Right ventricle myocardium inferior (tissue), 1 donor: ENCODE results near the gene PRTFDC1. TPM values are rescaled to one million over a fixed set of nuclear protein-coding genes. Genes with fewer than 3 reads are reported as not detected.

ENCODE experiments used
- ATAC-seq: fragments of 200-7000 bp; cut with Tn5 transposase; one replicate; pipeline ENCODE4 v1.9.1; 2020; ENCODE audit warnings: mild to moderate bottlenecking, moderate library complexity
- DNase-seq: peaks from one replicate; pipeline ENCODE4 v3.0.0; 2021; ENCODE audit errors: missing footprints
- intact Hi-C: fragments of 100-400 bp; cut with DNase I; formaldehyde crosslinking; loops from one replicate; pipeline ENCODE4 v1.11.0; 2022
- total RNA-seq: library from RNA; stranded (reverse); fragmentation: NEBNext Ultra II Directional; extraction: Animal tissue kit (Norgen Biotek cat#: 25700); gene quantifications from one replicate; pipeline ENCODE4 v1.2.1, GENCODE V29; 2021
- donor health status: DM: no; HTN: yes; CAD: no; lungs with severe emphysema.

Gene PRTFDC1
- total RNA-seq, 1 donor from 2014 or later = 7.1 TPM

DNA sequence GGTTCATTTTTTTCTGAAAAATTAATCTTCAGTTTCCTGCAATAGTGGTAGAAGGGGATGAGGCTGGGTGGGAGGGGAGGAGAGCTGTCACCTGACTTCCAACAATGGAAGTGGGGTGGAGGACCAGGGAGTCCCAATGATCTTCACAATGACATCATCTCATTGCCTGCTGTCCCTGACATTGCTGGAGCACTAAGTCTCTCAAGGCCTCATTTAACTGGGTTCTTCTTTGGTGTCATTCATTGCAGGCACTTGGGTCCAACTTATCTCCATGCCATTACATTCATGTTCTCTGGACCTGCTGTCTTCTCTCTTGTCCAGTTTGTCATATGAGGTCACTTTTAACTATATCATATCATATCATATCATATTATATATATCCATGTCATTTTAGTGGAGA lies 34.4 kb downstream of the PRTFDC1 start:
- no peak for DNase-seq
- intact Hi-C loops = no loop called here
- no peak for ATAC-seq

DNA sequence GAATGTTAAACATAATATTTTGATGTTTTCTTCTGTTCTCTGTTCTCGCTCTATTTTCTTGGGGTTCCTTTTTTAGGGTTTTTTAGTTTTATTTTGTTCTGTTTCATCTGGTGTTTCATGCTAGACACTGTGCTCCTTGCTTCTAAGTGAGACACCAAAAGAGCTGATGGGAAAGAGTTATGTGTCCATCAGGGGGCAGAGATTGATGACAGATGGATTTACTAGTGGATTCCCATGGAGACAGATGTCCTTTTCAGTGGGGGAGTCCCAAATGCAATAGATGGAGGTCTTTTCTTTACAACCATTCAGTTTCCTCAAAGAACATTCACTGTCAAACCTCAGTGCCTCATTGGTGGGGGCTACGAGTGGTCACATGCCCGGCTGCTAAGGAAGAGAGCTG lies 34.9 kb downstream of the PRTFDC1 start:
- intact Hi-C loops = no loop called here
- DNase-seq (no peak), ATAC-seq (no peak)

DNA sequence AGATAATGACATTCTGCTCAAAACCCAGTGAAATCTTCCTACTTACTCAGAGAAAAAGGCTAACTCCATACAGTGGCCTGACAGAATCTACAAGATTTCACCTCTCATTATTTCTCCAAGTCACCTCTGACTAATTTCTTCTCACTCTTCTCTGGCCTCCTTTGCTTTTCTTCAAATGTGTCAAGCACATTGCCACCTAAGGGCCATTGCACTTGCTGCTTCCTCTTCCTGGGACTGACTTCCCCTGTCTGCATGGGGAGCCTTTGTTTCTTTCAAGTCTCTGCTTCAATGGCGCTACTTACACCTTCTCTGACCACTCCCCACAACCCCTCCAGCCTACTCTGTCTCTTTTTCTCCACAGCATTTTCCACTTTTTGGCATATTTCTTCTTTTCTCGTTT lies 36.0 kb downstream of the PRTFDC1 start:
- intact Hi-C loops = no loop called here
- ATAC-seq = no peak
- DNase-seq = no peak

DNA sequence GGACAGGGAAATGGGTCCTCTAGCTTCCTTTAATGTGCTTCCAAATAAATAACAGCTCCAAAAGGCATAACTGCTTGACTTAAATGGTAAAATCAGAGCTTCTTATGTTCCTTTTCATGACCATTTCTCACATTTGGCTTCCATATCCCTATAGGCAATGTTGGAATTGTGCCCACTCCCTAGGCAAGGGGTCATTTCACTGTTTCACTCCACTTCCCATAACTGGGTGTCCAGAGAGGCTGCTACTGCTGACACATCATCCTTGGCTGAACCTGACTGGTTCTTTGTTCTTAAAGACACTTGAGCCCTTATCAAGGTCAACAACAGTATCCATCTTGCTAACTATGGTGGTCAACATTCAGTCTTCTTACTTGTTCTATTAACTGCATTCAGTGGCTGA lies 37.1 kb downstream of the PRTFDC1 start:
- intact Hi-C loops = no loop called here
- ATAC-seq (no peak), DNase-seq (no peak)

DNA sequence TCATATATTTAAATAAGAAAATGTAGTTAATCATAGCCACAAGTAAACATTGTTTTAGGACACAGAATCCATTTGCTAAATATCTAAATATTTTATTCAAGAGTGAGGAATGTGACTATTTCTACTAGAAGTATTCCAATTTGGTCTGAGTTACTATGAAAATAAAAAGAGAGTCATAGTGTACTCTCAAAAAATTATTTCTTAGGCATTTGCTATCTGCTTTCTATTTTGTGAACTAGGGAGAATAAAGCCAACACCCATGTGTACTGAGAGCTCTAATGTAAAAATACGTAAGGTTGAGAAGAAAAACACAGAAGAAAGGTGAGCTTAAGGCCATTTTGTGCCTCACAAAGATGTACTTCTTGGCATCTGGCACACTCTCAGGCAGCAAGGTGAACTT lies 38.3 kb downstream of the PRTFDC1 start:
- intact Hi-C loops = loop anchor here (5.0 kb wide), 1 partner anchor 38 kb away; the partner anchor contains the start of gene PRTFDC1
- no peak for DNase-seq
- ATAC-seq = no peak

DNA sequence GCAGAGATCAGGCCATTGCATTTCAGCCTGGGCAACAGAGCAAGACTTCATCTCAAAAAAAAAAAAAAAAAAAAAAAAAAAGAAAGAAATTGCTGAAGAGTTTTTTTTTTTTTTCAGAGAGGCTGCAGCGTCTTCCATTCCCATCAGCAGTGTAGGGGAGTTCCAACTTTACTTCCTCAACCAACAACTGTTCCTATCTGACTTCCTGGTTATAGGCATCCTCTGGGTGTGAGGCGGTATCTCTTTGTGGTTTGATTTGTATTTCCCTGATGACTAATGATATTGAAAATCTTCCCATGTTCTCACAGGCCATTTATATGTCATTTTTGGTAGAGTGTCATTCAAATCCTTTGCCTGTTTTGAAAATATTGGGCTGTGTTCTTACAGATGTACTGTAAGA lies 40.2 kb downstream of the PRTFDC1 start:
- intact Hi-C loops = loop anchor here (5.0 kb wide), 1 partner anchor 40 kb away; the partner anchor contains the start of gene PRTFDC1
- ATAC-seq (peak; percentile 63), DNase-seq (no peak)

DNA sequence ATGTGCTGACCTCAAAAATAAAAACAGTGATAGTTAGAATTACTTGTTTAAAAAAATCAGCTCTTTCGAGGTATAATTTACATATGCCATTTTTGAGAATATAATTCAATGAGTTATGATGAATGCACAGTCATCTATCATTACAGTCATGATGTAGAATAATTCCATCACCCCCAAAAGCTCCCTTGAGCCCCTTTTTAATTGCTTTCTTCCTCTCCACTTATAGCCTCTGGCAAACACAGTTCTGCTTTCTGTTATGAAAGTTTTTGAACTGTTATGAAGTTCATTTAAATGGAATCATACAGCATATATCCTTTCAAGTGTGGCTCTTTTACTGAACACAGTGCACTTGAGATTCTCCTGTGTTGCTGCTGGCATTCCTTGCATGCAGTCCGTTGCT lies 41.4 kb downstream of the PRTFDC1 start:
- intact Hi-C loops = loop anchor here (5.0 kb wide), 1 partner anchor 41 kb away; the partner anchor contains the start of gene PRTFDC1
- ATAC-seq = no peak
- DNase-seq = no peak

DNA sequence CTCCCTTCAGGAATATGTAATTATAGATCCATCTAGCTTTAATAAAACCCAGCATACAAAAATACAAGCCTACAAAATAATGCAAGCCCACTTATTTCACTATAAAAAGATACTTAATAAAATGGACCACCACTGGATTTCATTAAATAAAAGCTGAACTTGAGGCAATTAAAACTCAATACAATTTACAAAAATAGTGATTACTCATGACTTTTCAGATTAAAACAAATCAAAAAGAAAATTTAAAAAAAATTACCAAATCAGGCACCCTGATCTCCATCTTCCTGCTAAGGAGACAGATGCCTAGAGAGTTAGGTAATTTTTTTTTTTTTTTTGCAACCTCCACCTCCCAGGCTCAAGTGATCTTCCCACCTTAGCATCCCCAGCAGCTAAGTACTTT lies 41.8 kb downstream of the PRTFDC1 start:
- ATAC-seq (no peak), DNase-seq (no peak)
- intact Hi-C loops = loop anchor here (5.0 kb wide), 1 partner anchor 42 kb away; the partner anchor contains the start of gene PRTFDC1

DNA sequence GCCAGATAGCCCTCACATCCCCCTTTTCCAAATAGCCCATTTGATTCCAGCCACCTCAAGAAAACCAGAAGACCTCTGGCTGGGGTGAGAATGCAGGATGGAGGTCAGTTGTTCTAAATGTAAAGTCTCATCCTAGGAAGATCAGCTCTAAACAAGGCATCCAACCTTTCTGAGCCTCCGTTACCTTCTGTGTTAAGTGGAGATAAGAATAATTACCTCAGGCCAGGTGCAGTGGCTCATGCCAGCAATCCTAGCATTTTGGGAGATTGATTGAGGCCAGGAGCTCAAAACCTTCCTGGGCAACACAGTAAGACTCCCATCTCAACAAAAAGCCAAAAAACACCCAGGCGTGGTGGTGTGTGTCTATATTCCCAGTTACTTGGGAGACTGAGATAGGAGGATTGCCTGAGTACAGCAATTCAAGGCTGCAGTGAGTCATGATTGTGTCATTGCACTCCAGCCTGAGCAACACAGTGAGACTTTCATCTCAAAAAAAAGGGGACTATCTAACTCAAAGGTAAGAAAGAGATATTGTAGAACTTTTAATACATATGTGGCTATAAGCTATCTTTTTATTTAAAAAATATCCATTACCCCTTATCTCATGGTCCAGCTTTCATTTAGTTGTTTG lies 43.5 kb downstream of the PRTFDC1 start:
- ATAC-seq = no peak
- intact Hi-C loops = no loop called here

DNA sequence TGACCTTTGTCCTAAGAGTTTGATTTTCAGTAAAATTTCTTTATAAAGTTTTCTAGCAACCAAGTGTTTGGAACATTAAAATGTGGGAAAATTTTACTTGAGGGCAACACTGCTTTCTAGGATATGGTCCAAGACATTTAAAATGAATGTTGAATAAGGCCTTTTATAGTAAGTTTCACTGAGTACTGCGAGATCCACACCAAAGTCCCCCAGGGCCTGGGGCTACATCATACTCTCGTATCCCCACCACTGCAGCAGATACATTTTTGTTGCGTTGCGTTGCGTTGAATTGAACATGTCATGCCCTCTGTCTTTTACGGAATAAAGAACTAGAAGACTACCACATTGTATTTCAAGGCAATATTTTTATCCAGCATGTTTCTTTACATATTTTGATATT lies 44.5 kb downstream of the PRTFDC1 start:
- intact Hi-C loops = no loop called here
- DNase-seq (no peak), ATAC-seq (no peak)

More for the DNA sequence above, 43.5 kb downstream of the PRTFDC1 start:
- no peak for DNase-seq

DNA sequence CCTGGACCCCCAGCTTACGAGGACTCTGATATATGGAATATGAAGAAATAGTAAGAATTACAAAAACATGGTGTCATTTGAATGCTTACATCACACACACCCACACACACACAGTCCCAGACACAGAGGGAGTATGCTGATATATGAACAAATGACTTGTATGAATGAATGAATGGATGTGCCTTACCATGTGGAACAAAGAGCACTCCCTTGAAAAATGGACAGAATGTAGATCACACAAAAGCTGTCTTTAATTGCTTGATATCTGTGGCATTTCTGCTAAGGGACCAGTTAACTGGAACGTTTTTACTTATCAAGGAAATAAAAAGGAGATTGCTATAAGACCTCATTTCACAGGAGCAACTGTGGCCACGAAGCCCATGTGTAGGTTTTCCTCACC lies 46.0 kb downstream of the PRTFDC1 start:
- intact Hi-C loops = no loop called here
- no peak for ATAC-seq
- no peak for DNase-seq

DNA sequence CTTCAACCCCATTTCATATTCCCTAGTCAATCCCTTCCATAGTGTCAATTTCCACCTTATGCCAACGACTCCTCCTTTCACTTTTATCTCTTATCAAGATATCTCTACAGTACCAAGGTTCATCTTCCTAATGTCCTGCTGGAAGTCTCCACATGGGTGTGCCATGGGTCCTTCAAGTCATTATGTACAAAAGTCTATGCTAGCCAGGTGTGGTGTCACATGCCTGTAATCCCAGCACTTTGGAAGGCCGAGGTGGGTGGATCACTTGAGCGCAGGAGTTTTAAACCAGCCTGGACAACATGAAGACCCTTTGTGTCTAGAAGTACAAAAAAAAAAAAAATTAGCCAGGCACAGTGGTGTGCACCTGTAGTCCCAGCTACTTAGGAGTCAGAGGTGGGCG lies 47.6 kb downstream of the PRTFDC1 start:
- ATAC-seq (no peak), DNase-seq (no peak)
- intact Hi-C loops = no loop called here

DNA sequence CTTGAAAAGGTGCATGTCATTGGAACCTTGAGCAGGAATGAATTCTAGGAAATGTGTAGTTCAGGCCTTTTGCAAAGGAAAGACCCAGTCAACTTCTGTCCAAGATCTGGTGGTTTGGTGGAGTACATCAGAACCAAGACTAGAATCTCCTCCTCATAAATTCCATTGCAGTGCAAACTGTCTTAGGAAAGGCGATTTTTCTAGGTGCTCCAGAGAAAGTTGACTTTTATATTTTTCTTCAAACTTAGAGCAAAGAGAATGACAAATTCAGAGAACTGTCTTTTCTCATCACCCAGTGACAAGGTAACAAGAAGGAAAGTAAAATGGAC lies 50.0 kb downstream of the PRTFDC1 start:
- DNase-seq (no peak), ATAC-seq (no peak)
- intact Hi-C loops = no loop called here

DNA sequence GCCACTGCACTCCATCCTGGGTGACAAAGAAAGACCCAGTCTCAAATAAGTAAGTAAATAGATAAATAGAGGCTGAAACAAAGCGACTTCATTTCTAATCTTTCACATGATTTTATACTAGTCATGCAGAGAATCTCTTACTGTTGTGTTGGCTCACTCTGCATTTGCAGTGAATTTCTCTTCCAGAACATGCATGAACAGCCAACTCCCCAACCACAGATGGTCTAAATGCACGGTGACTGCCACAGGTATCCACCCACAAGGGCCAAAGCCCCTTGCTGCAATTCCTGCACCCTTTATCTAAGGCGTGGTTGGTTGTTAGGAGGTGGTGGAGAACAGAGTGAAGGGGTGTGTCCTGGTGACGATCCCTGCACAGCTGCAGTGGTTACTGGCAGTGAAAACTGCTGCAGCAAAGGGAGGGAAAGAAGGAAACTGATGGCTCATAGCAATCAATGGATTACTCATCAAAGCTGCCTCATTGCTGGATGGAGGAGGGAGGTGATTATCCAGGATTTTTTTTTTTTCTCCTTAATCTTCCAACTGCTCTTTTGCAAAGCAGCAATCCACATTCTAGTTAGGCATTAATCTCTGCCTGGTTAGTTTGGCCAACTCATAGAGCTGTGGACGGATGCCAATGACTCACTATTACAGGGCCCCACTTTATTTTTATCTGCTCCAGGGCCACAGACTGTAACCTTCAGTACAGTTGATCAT lies 50.6 kb downstream of the PRTFDC1 start:
- DNase-seq = no peak
- peak; percentile 78 for ATAC-seq
- intact Hi-C loops = no loop called here

DNA sequence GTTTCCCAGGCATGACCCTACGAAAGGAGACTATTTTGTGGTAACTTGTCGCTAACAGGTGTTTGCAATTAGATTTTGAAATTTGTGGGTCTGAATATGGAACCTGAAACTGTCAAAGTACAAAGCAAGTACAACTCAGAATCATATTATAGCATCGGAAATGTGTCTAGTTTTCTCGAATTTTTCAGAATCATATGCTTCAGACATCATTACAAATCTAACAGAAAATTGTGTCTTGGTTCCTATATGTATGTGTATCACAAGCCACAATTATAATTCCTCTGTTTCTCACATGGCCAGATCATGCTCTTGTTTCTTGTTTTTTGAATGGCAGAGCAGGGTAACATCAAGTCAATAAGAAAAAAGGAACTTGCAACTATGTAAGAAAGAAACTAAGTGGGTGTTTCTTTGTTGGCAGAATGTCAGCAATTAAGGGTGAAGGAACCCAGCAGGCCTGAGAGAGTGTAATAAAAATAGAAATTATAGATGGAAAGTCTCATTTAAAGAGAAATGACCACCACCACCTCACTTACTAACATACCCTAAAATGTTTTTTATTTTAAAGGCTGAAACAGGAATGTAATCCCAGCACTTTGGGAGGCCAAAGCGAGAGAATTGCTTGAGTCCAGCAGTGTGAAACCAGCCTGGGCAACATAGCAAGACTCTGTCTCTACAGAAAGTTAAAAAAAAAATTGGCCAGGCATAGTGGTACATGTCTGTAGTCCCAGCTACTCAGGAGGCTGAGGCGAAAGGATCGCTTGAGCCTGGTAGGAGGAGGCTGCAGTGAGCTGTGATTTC lies 51.3 kb downstream of the PRTFDC1 start:
- intact Hi-C loops = no loop called here
- no peak for DNase-seq
- ATAC-seq = peak; percentile 47

DNA sequence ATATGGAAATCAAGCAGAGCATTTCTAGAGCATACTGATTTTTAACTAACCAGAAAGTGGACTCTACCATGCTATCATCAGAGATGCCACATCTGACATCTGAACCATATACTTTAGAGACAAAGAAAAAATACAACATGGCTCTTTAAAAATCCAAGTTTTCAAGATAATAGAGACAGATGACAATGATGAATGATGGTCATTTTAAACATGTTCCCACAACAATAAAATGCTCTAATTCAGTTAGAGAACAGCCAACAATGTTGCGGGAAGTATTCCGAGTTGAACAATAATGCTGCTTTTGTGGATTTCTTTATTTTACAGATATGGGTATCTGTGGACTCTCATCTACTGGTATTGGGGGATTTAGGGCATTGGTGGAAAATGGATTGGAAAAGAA lies 52.8 kb downstream of the PRTFDC1 start:
- ATAC-seq = no peak

DNA sequence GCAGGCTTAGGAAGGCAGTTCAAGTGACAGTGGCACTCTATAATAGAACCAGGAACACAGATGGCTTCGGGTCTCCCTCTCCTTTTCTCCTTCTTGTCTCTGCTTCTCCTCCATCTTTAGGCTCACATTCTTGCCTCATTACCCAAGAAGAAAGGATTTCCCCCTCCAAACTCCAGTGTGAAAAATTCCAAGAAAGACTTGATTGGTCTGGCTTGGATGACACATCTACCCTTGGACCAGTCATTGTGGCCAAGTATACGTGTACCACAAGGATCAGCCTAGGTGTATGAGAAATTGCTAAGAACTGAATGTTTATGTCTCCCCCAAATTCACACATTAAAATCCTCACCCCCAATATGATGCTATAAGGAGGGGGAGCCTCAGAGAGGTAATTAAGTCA lies 53.9 kb downstream of the PRTFDC1 start:
- ATAC-seq (no peak), DNase-seq (no peak)
- intact Hi-C loops = no loop called here

More for the DNA sequence above, 52.8 kb downstream of the PRTFDC1 start:
- DNase-seq = no peak
- intact Hi-C loops = no loop called here

DNA sequence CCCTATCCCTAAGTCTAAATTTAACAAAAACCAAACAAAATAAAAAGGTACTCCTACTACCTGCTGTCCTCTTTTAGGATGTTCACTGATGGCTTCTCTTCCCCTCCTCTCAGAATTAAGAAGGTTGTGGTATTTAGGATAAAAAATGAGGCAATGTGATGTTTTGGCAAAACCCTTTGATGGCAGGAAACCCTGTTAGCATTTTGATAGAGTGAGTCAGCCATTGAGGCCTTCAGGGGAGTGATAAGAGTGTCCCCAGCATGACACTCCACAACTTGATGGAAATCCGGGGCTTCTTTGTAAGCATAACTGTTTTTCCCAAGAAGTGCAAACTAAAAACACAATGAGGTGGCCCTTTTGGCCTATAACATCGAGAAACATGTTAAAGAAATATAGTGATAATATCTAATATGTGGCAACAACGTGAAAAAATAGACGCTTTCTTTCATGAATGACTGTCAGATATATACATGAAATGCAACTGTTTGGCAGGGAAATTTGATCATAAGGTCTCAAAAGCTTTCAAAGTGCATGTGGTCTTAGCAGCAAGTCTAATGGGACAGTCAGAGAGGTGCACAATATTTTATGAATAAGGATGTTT lies 55.0 kb downstream of the PRTFDC1 start:
- ATAC-seq (no peak), DNase-seq (no peak)
- intact Hi-C loops = no loop called here

DNA sequence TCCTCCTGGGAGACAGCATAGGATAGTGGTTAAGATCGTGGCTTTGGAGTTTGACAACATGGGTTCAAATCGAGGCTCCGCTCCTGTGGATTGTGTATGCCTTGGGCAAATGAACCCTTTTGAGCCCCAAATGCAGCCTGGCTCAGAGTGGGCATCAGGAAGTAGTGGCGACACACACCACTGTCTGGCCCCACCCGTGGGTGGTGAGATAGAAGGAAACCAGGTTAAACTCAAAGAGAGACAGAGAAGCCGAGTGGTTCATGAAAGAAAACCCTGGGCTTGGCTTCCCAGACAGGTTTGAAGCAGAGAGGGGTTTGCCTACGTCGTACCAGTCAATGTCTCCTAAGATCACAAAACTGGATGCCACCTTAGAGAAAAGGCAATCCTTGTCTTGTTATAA lies 57.7 kb downstream of the PRTFDC1 start:
- intact Hi-C loops = no loop called here
- DNase-seq (no peak), ATAC-seq (no peak)
